ENCODE data around the gene GTF3C2. TPM values are rescaled to one million over a fixed set of nuclear protein-coding genes. Genes with fewer than 3 reads are reported as not detected.
A peak's percentile ranks its signal among the peaks of the same experiment; 100 is the strongest.

GTF3C2 gene
- total RNA-seq, 4 donors from 2014 or later: 25.3 to 45.6 (median 40.5) TPM

DNA sequence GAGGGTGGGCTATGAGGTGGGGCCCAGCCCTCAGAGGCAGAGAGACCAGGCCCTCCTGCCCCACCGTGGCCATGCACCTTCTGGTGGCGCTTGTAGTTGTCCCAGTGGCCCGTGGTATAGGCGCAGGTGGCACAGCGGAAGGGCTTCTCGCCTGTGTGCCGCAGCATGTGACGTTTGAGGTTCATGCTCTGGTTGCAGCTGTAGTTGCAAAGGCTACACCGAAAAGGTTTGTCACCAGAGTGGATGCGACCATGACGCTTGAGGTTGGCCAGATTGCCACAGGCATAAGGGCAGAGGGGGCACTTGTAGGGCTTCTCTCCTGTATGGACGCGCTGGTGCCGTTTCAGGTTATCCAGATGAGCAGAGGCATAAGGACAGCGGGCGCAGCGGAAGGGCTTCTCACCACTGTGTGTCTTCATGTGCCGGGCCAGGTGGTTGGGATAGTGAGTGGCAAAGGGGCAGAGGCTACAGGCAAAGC is 21.1 kb upstream of the GTF3C2 start:
- Histone ChIP-seq H3K4me3 (no peak overlapping the region), H3K27me3 (no peaks in the 10 kb centered on the region), H3K36me3 (peaks cover 0 to 72% of the 10 kb centered on the region in 2 donors), H3K4me1 (peaks cover 18 to 23% of the 10 kb centered on the region in 2 donors), H3K27ac (peak overlapping the region in 1 of 4 donors; percentile 20), H3K9me3 (no peaks in the 10 kb centered on the region)
- DNase-seq: no peak
- ATAC-seq: no peak
- in situ Hi-C loops (cut with MboI; ENCODE audit: low sequenced_read_pairs in 4 of 4): no loop called here
- intact Hi-C loops (cut with DNase I; ENCODE audit: low total_unique reads): loop anchor here (10.0 kb wide), 1 partner anchor 293 kb away; the partner anchor contains the start of gene KHK
- no peak for TF ChIP-seq POLR2A (IDR thresholded peaks at IDR 0.05)
- TF ChIP-seq, protein P1, sequence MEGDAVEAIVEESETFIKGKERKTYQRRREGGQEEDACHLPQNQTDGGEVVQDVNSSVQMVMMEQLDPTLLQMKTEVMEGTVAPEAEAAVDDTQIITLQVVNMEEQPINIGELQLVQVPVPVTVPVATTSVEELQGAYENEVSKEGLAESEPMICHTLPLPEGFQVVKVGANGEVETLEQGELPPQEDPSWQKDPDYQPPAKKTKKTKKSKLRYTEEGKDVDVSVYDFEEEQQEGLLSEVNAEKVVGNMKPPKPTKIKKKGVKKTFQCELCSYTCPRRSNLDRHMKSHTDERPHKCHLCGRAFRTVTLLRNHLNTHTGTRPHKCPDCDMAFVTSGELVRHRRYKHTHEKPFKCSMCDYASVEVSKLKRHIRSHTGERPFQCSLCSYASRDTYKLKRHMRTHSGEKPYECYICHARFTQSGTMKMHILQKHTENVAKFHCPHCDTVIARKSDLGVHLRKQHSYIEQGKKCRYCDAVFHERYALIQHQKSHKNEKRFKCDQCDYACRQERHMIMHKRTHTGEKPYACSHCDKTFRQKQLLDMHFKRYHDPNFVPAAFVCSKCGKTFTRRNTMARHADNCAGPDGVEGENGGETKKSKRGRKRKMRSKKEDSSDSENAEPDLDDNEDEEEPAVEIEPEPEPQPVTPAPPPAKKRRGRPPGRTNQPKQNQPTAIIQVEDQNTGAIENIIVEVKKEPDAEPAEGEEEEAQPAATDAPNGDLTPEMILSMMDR (IDR thresholded peaks at IDR 0.05 in 4 of 5, conservative IDR thresholded peaks at IDR 0.05 in 1 of 5): no peak

DNA sequence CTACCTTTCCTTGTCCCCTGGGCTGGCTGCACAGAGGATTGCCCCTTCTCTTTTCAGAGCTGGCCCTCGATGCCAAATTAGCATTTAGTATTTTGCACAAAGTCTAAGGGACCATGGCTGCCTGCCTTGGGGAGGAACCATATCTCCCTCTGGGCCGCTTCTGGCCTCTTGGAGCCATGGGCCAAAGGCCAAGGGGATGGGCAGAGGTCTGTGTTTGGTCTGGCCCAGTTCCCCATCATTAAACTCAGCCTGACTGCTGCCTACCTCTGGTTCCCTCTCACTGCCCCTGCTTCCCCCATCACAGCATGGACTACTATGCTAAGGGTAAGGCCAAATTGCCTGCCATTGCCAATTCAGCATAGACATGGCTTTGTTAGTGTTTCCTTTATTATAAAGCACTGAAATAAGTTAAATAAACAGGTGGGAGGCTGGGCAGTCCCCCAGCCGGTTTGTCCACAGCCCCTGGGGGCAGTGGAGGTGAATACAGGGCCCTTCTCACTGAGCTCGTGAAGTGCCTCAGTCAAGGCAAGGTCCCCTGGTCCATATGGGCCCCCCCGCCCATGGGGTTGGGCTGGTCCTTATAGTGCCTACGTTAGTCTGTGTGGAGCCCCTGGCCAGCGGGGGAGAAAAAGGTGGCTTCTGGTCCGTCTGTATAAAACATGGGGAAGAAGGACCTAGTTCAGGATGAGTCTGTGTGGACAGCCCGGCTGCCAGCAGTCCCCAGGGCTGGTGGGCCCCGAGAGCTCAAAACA is 20.5 kb upstream of the GTF3C2 start:
- Histone ChIP-seq H3K27me3 (no peaks in the 10 kb centered on the region), H3K9me3 (no peaks in the 10 kb centered on the region), H3K27ac (no peak overlapping the region), H3K36me3 (peaks cover 0 to 72% of the 10 kb centered on the region in 2 donors), H3K4me3 (no peak overlapping the region), H3K4me1 (peaks cover 24 to 30% of the 10 kb centered on the region in 2 donors)
- TF ChIP-seq, protein P1 (IDR thresholded peaks at IDR 0.05 in 4 of 5, conservative IDR thresholded peaks at IDR 0.05 in 1 of 5): no peak
- TF ChIP-seq POLR2A (IDR thresholded peaks at IDR 0.05): no peak
- intact Hi-C loops (cut with DNase I; ENCODE audit: low total_unique reads) (loop anchor here (10.0 kb wide), 1 partner anchor 292 kb away; the partner anchor contains the start of gene KHK), in situ Hi-C loops (cut with MboI; ENCODE audit: low sequenced_read_pairs in 4 of 4) (no loop called here)
- ATAC-seq: no peak
- no peak for DNase-seq

DNA sequence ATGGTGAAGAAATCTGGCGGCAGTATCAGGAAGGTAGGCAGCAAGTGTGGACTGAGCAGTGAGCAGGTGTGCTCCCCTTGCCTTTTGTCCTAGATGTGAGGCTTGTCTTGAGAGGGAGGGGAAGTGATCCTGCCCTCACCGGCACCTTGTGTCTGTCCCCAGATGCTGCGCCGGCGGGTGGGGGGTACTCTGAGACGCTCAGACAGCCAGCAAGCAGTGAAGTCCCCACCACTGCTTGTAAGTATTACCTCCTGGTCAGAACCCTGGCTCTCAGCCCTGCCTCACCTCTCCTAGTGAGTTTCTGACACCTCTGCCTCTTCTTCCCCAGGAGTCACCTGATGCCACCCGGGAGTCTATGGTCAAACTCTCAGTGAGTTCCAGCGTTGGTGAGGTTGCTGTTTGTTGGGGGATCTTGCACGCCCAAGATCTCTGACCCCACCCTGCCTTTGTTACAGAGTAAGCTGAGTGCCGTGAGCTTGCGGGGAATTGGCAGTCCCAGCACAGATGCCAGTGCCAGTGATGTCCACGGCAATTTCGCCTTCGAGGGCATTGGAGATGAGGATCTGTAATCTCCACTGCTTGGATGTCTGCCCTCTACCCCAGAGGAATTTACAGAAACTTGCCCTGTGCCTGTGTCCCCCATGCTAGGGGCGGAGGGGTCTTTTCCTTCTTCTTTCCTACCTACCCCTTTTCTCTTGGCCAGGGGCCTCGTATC is 19.7 kb upstream of the GTF3C2 start:
- no peak overlapping the region for H3K27ac ChIP-seq
- no peaks in the 10 kb centered on the region for H3K27me3 ChIP-seq
- DNase-seq: no peak
- no peaks in the 10 kb centered on the region for H3K9me3 ChIP-seq
- H3K4me1 ChIP-seq: peaks cover 29 to 35% of the 10 kb centered on the region in 2 donors
- in situ Hi-C loops (cut with MboI; ENCODE audit: low sequenced_read_pairs in 4 of 4) (no loop called here), intact Hi-C loops (cut with DNase I; ENCODE audit: low total_unique reads) (loop anchor here (10.0 kb wide), 1 partner anchor 292 kb away; the partner anchor contains the start of gene KHK)
- TF ChIP-seq, protein P1 (IDR thresholded peaks at IDR 0.05 in 4 of 5, conservative IDR thresholded peaks at IDR 0.05 in 1 of 5): no peak
- TF ChIP-seq POLR2A (IDR thresholded peaks at IDR 0.05): no peak
- H3K36me3 ChIP-seq: peaks cover 0 to 68% of the 10 kb centered on the region in 2 donors
- H3K4me3 ChIP-seq: no peak overlapping the region
- no peak for ATAC-seq

DNA sequence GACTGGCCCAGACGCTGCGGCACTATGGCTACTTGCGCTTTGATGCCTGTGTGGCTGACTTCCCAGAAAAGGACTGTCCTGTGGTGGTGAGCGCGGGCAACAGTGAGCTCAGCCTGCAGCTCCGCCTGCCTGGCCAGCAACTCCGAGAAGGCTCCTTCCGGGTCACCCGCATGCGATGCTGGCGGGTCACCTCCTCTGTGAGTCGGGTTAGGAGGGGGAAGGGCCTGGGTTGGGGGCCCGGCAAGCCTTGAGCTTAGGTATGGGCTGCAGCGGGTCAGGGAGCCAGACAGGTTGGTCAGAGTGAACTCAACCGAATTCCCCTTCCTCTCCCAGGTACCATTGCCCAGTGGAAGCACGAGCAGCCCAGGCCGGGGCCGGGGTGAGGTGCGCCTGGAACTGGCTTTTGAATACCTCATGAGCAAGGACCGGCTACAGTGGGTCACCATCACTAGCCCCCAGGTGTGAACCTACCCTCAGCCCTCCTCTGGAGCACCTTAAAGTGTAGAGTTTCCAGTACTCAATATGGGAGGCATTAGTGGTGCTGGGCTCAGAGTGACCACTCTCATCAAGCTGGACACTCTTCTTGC is 19.0 kb upstream of the GTF3C2 start:
- in situ Hi-C loops (cut with MboI; ENCODE audit: low sequenced_read_pairs in 4 of 4): no loop called here
- H3K27ac ChIP-seq: no peak overlapping the region
- ATAC-seq (no peak), DNase-seq (no peak)
- H3K27me3 ChIP-seq: no peaks in the 10 kb centered on the region
- H3K9me3 ChIP-seq: no peaks in the 10 kb centered on the region
- intact Hi-C loops (cut with DNase I; ENCODE audit: low total_unique reads): loop anchor here (10.0 kb wide), 1 partner anchor 291 kb away; the partner anchor contains the start of gene KHK
- peaks cover 27 to 34% of the 10 kb centered on the region in 2 donors for H3K4me1 ChIP-seq
- no peak overlapping the region for H3K4me3 ChIP-seq
- H3K36me3 ChIP-seq: peaks cover 0 to 68% of the 10 kb centered on the region in 2 donors
- TF ChIP-seq, protein P1 (IDR thresholded peaks at IDR 0.05 in 4 of 5, conservative IDR thresholded peaks at IDR 0.05 in 1 of 5): no peak
- no peak for TF ChIP-seq POLR2A (IDR thresholded peaks at IDR 0.05)

Data from gastrocnemius medialis (tissue), 4 donors.